Measurements from ENCODE around the gene TPO. TPM values are rescaled to one million over a fixed set of nuclear protein-coding genes. Genes with fewer than 3 reads are reported as not detected.
"Not testable (repeated sequence)": the region's sequence is repeated elsewhere in the genome, so short reads cannot be mapped to it uniquely, and the experiment has no call there.

The TPO gene
- total and polyA plus RNA-seq, 4 donors: not detected

- TF ChIP-seq MAX (IDR thresholded peaks at IDR 0.05) (no peak), RAD21 (IDR thresholded peaks at IDR 0.05) (no peak), YY1 (IDR thresholded peaks at IDR 0.05) (no peak), FOXA1 (IDR thresholded peaks at IDR 0.05) (no peak)
Observed at GRCh38 chr2:1381644-1382043, 31.6 kb upstream of the TPO start (continued).

- not testable (repeated sequence) for H3K4me3 ChIP-seq (ENCODE audit: low read depth in 1 of 3, low read length in 3 of 3); H3K9ac ChIP-seq (ENCODE audit: low read depth in 1 of 2, low read length in 2 of 2); H3K9me3 ChIP-seq (ENCODE audit: control insufficient read depth in 4 of 4, low read length in 3 of 4); H3K36me3 ChIP-seq (ENCODE audit: control insufficient read depth in 4 of 4, insufficient read depth in 3 of 4, low read depth in 1 of 4, low read length in 3 of 4); H3K4me1 ChIP-seq (ENCODE audit: control insufficient read depth in 4 of 4, insufficient read depth in 4 of 4, low read length in 3 of 4); DNase-seq (ENCODE audit: low spot score); H3K27ac ChIP-seq (ENCODE audit: low read depth in 1 of 2, low read length in 2 of 2); H3K27me3 ChIP-seq (ENCODE audit: control insufficient read depth in 4 of 4, insufficient read depth in 4 of 4, low read length in 3 of 4)
- WGBS: 59% methylated on average over 18 of the region's 18 CpGs
Observed at GRCh38 chr2:1387954-1388725, 25.1 kb upstream of the TPO start.

- not testable (repeated sequence) for H3K4me1 ChIP-seq (ENCODE audit: control insufficient read depth in 4 of 4, insufficient read depth in 4 of 4, low read length in 3 of 4); H3K27ac ChIP-seq (ENCODE audit: low read depth in 1 of 2, low read length in 2 of 2); H3K27me3 ChIP-seq (ENCODE audit: control insufficient read depth in 4 of 4, insufficient read depth in 4 of 4, low read length in 3 of 4); H3K36me3 ChIP-seq (ENCODE audit: control insufficient read depth in 4 of 4, insufficient read depth in 3 of 4, low read depth in 1 of 4, low read length in 3 of 4); H3K9ac ChIP-seq (ENCODE audit: low read depth in 1 of 2, low read length in 2 of 2); DNase-seq (ENCODE audit: low spot score); H3K9me3 ChIP-seq (ENCODE audit: control insufficient read depth in 4 of 4, low read length in 3 of 4); H3K4me3 ChIP-seq (ENCODE audit: low read depth in 1 of 3, low read length in 3 of 3)
- WGBS: 79% methylated on average over 6 of the region's 6 CpGs
Observed at GRCh38 chr2:1390118-1390517, 23.1 kb upstream of the TPO start.

GRCh38 chr2:1393321-1393720 is 19.9 kb upstream of the TPO start:
- Histone ChIP-seq H3K27me3 (ENCODE audit: control insufficient read depth in 4 of 4, insufficient read depth in 4 of 4, low read length in 3 of 4) (peaks cover 0 to 4% (median 0%) of the 10 kb centered on the region in 4 donors), H3K9ac (ENCODE audit: low read depth in 1 of 2, low read length in 2 of 2) (no peak overlapping the region), H3K4me1 (ENCODE audit: control insufficient read depth in 4 of 4, insufficient read depth in 4 of 4, low read length in 3 of 4) (no peaks in the 10 kb centered on the region), H3K27ac (ENCODE audit: low read depth in 1 of 2, low read length in 2 of 2) (no peak overlapping the region), H3K4me3 (ENCODE audit: low read depth in 1 of 3, low read length in 3 of 3) (no peak overlapping the region), H3K9me3 (ENCODE audit: control insufficient read depth in 4 of 4, low read length in 3 of 4) (no peaks in the 10 kb centered on the region), H3K36me3 (ENCODE audit: control insufficient read depth in 4 of 4, insufficient read depth in 3 of 4, low read depth in 1 of 4, low read length in 3 of 4) (no peaks in the 10 kb centered on the region)
- 67% methylated on average over 2 of the region's 2 CpGs for WGBS
- DNase-seq (ENCODE audit: low spot score): no peak
- no peak for TF ChIP-seq FOXA2 (IDR thresholded peaks at IDR 0.05)
- TF ChIP-seq MAX (IDR thresholded peaks at IDR 0.05): no peak
- TF ChIP-seq FOXA1 (IDR thresholded peaks at IDR 0.05): no peak
- TF ChIP-seq HNF4A (conservative IDR thresholded peaks at IDR 0.05): no peak
- TF ChIP-seq RXRA (IDR thresholded peaks at IDR 0.05): no peak
- no peak for TF ChIP-seq SP1 (IDR thresholded peaks at IDR 0.05)
- TF ChIP-seq, protein P1, sequence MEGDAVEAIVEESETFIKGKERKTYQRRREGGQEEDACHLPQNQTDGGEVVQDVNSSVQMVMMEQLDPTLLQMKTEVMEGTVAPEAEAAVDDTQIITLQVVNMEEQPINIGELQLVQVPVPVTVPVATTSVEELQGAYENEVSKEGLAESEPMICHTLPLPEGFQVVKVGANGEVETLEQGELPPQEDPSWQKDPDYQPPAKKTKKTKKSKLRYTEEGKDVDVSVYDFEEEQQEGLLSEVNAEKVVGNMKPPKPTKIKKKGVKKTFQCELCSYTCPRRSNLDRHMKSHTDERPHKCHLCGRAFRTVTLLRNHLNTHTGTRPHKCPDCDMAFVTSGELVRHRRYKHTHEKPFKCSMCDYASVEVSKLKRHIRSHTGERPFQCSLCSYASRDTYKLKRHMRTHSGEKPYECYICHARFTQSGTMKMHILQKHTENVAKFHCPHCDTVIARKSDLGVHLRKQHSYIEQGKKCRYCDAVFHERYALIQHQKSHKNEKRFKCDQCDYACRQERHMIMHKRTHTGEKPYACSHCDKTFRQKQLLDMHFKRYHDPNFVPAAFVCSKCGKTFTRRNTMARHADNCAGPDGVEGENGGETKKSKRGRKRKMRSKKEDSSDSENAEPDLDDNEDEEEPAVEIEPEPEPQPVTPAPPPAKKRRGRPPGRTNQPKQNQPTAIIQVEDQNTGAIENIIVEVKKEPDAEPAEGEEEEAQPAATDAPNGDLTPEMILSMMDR (IDR thresholded peaks at IDR 0.05; ENCODE audit: low read depth, low read length, missing input control): no peak
- TF ChIP-seq GABPA (IDR thresholded peaks at IDR 0.05 in 1 of 2, conservative IDR thresholded peaks at IDR 0.05 in 1 of 2): no peak
- no peak for TF ChIP-seq RAD21 (IDR thresholded peaks at IDR 0.05)
- TF ChIP-seq NR2F2 (IDR thresholded peaks at IDR 0.05): no peak
- no peak for TF ChIP-seq YY1 (IDR thresholded peaks at IDR 0.05)
- TF ChIP-seq, protein P2, sequence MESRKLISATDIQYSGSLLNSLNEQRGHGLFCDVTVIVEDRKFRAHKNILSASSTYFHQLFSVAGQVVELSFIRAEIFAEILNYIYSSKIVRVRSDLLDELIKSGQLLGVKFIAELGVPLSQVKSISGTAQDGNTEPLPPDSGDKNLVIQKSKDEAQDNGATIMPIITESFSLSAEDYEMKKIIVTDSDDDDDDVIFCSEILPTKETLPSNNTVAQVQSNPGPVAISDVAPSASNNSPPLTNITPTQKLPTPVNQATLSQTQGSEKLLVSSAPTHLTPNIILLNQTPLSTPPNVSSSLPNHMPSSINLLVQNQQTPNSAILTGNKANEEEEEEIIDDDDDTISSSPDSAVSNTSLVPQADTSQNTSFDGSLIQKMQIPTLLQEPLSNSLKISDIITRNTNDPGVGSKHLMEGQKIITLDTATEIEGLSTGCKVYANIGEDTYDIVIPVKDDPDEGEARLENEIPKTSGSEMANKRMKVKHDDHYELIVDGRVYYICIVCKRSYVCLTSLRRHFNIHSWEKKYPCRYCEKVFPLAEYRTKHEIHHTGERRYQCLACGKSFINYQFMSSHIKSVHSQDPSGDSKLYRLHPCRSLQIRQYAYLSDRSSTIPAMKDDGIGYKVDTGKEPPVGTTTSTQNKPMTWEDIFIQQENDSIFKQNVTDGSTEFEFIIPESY (IDR thresholded peaks at IDR 0.05): no peak
- no peak for TF ChIP-seq TAF1 (conservative IDR thresholded peaks at IDR 0.05)
- no peak for TF ChIP-seq HNF4G (IDR thresholded peaks at IDR 0.05)

Measured in liver (tissue), 9 donors.